Endothelial cell of umbilical vein (primary cell): Measurements from ENCODE around the gene GSKIP. TPM values are rescaled to one million over a fixed set of nuclear protein-coding genes. Genes with fewer than 3 reads are reported as not detected.

Experiments used
- BruUV-seq: library from RNA; stranded (reverse); fragments of 400-500 nt; replicated peaks from 2 replicates; lab custom pipeline; 2021; lab: Mats Ljungman, UMichigan
- CTCF ChIA-PET: fragments of 300-600, 350-600 bp; sonication (Branson Sonifier 250); formaldehyde crosslinking; loops from one replicate; lab custom pipeline; 2021; ENCODE audit warnings: antibody characterized with exemption, inconsistent platforms; lab: Charles Lee
- POLR2A ChIA-PET: fragments of 300-600, 350-600 bp; sonication (Branson Sonifier 250); formaldehyde crosslinking; loops from one replicate; lab custom pipeline; 2021; ENCODE audit warnings: antibody characterized with exemption, inconsistent platforms; lab: Charles Lee
- DNase-seq: peaks from one replicate; pipeline ENCODE4 v3.0.0-alpha.2; 2011; ENCODE audit warnings: low read depth, low spot score
- FAIRE-seq: peaks from 2 replicates; lab custom pipeline; 2011; peaks lifted over from hg19 to GRCh38; lab: Jason Lieb, UNC
- H2AFZ ChIP-seq: 2 replicates; pipeline ENCODE4 v1.6.0; 2012; ENCODE audit warnings: low read depth, low read length, control low read depth, inconsistent platforms
- H3K27ac ChIP-seq: 2 replicates; pipeline ENCODE4 v1.5.1; 2011; ENCODE audit warnings: low read depth, mild to moderate bottlenecking, control low read depth, low read length, moderate library complexity; ENCODE audit not compliant: insufficient read depth
- H3K27me3 ChIP-seq, 2 experiments: 2 replicates each; pipeline versions ENCODE4 v1.6.0 to v1.6.1; 2011; ENCODE audit warnings: low read length in 2 of 2, mixed read lengths in 1 of 2; ENCODE audit not compliant: control insufficient read depth in 2 of 2, insufficient read depth in 2 of 2
- H3K36me3 ChIP-seq, 2 experiments: 2 replicates in 1 of 2; 3 replicates in 1 of 2; pipeline ENCODE4 v1.5.1; 2011; ENCODE audit warnings: low read length in 2 of 2, mild to moderate bottlenecking in 1 of 2, moderate library complexity in 1 of 2; ENCODE audit not compliant: control insufficient read depth in 2 of 2, insufficient read depth in 2 of 2; ENCODE audit errors: extremely low read depth in 1 of 2
- H3K4me1 ChIP-seq: 3 replicates; pipeline ENCODE4 v1.5.1; 2011; ENCODE audit warnings: mild to moderate bottlenecking, low read length; ENCODE audit not compliant: control insufficient read depth, insufficient read depth; ENCODE audit errors: extremely low read depth
- H3K4me2 ChIP-seq: 2 replicates; pipeline ENCODE4 v1.6.1; 2011; ENCODE audit warnings: low read length, control low read depth, mixed read lengths; ENCODE audit not compliant: insufficient read depth
- H3K4me3 ChIP-seq, 3 experiments: fragments of 200-600 bp in 1 of 3; sonication (generic), shearing (Covaris generic) in 1 of 3; replicated peaks in 1 of 3; 2 replicates each; pipeline ENCODE4 v1.5.1; 2011 to 2016; ENCODE audit warnings: control low read depth in 3 of 3, low read length in 3 of 3, mild to moderate bottlenecking in 2 of 3, inconsistent platforms in 1 of 3, low read depth in 1 of 3, moderate library complexity in 1 of 3; ENCODE audit not compliant: insufficient read depth in 1 of 3
- H3K79me2 ChIP-seq: 2 replicates; pipeline ENCODE4 v1.6.0; 2012; ENCODE audit warnings: low read length, inconsistent platforms; ENCODE audit not compliant: control insufficient read depth, insufficient read depth
- H3K9ac ChIP-seq: replicated peaks from 2 replicates; pipeline ENCODE3; 2011; ENCODE audit warnings: low read length, control low read depth; ENCODE audit not compliant: insufficient read depth; ENCODE audit errors: extremely low read depth
- H3K9me1 ChIP-seq: replicated peaks from 3 replicates; pipeline ENCODE4 v1.6.0; 2011; ENCODE audit warnings: mild to moderate bottlenecking, low read length; ENCODE audit not compliant: control insufficient read depth, insufficient read depth; ENCODE audit errors: extremely low read depth
- H3K9me3 ChIP-seq: replicated peaks from 2 replicates; pipeline ENCODE4 v1.5.1; 2012; ENCODE audit warnings: low read length, inconsistent platforms; ENCODE audit not compliant: control insufficient read depth, insufficient read depth
- H4K20me1 ChIP-seq: replicated peaks from 2 replicates; pipeline ENCODE3; 2011; ENCODE audit warnings: mild to moderate bottlenecking, low read length; ENCODE audit not compliant: control insufficient read depth, insufficient read depth; ENCODE audit errors: extremely low read depth
- GATA2 ChIP-seq: IDR thresholded peaks from 2 replicates; pipeline ENCODE4 v1.7.0; 2011; ENCODE audit warnings: low read depth, mild to moderate bottlenecking, moderate library complexity, mixed read lengths, low read length; ENCODE audit not compliant: insufficient read length, insufficient read depth
- JUN ChIP-seq: IDR thresholded peaks from 2 replicates; pipeline ENCODE4 v1.6.1; 2011; ENCODE audit warnings: borderline replicate concordance, low read depth; ENCODE audit not compliant: insufficient read length, insufficient read depth
- MAX ChIP-seq: IDR thresholded peaks from 2 replicates; pipeline ENCODE4 v1.6.1; 2011; ENCODE audit not compliant: insufficient read depth, insufficient read length
- dilution Hi-C: fragments of 300-500 bp; cut with MboI; formaldehyde crosslinking; loops from one replicate; pipeline ENCODE4 v1.15.0; 2019; ENCODE audit warnings: low sequenced_read_pairs; ENCODE audit not compliant: extremely low pct_ligation_motif_present
- intact Hi-C: fragments of 100-400 bp; cut with micrococcal nuclease; formaldehyde crosslinking; loops from one replicate; pipeline ENCODE4 v1.10.0; 2022
- polyA plus RNA-seq, 4 experiments: library from polyadenylated mRNA; depleted of rRNA in 3 of 4; stranded (reverse) in 3 of 4; unstranded in 1 of 4; fragments of >200 nt; gene quantifications; 2 replicates each; pipeline versions ENCODE4 v1.2.1 to v1.2.3, GENCODE V29; 2011 to 2012; ENCODE audit warnings: missing spikeins in 1 of 4
- total RNA-seq: library from RNA; stranded (reverse); gene quantifications from 2 replicates; pipeline ENCODE4 v1.2.3, GENCODE V29; 2021

The GSKIP gene
- total and polyA plus RNA-seq, 2 donors (not counting 3 experiments of a cell fraction or from before 2014, with no cell fraction given), result 9.2 to 15.9 TPM

- Histone ChIP-seq H3K9me3 (no peaks in the 10 kb centered on the region), H3K9ac (no peak overlapping the region), H3K79me2 (no peaks in the 10 kb centered on the region), H3K4me1 (no peaks in the 10 kb centered on the region), H3K4me2 (no peak overlapping the region), H2AFZ (no peak overlapping the region), H3K9me1 (no peaks in the 10 kb centered on the region), H3K27ac (no peak overlapping the region), H4K20me1 (no peaks in the 10 kb centered on the region), H3K27me3 (no peaks in the 10 kb centered on the region), H3K36me3 (no peaks in the 10 kb centered on the region), H3K4me3 (no peak overlapping the region)
- DNase-seq (no peak), FAIRE-seq (no peak)
- no TSS peak for BruUV-seq
- CTCF ChIA-PET, result no interaction called here
- no peak for TF ChIP-seq MAX
- dilution Hi-C loops, result no loop called here
- POLR2A ChIA-PET, result no interaction called here
- intact Hi-C loops, result no loop called here
Observed at GRCh38 chr14:96407935-96408570, 44.7 kb downstream of the GSKIP start.

- DNase-seq (no peak), FAIRE-seq (no peak)
- Histone ChIP-seq H3K9me3 (no peaks in the 10 kb centered on the region), H3K79me2 (no peaks in the 10 kb centered on the region), H3K4me2 (no peak overlapping the region), H3K27ac (no peak overlapping the region), H3K27me3 (no peaks in the 10 kb centered on the region), H3K4me3 (no peak overlapping the region), H4K20me1 (no peaks in the 10 kb centered on the region), H3K9ac (no peak overlapping the region), H3K9me1 (no peaks in the 10 kb centered on the region), H3K4me1 (no peaks in the 10 kb centered on the region), H3K36me3 (no peaks in the 10 kb centered on the region), H2AFZ (no peak overlapping the region)
- dilution Hi-C loops (no loop called here), intact Hi-C loops (no loop called here)
- POLR2A ChIA-PET, result no interaction called here
- no TSS peak for BruUV-seq
- CTCF ChIA-PET, result no interaction called here
- no peak for TF ChIP-seq GATA2
- no peak for TF ChIP-seq JUN
Observed at GRCh38 chr14:96408608-96409007, 45.3 kb downstream of the GSKIP start.
